ENCODE data around the gene VN1R4. TPM values are rescaled to one million over a fixed set of nuclear protein-coding genes. Genes with fewer than 3 reads are reported as not detected.
"Not testable (repeated sequence)": the region's sequence is repeated elsewhere in the genome, so short reads cannot be mapped to it uniquely, and the experiment has no call there.

Gene VN1R4
- total RNA-seq, 1 donor, result not detected

DNA sequence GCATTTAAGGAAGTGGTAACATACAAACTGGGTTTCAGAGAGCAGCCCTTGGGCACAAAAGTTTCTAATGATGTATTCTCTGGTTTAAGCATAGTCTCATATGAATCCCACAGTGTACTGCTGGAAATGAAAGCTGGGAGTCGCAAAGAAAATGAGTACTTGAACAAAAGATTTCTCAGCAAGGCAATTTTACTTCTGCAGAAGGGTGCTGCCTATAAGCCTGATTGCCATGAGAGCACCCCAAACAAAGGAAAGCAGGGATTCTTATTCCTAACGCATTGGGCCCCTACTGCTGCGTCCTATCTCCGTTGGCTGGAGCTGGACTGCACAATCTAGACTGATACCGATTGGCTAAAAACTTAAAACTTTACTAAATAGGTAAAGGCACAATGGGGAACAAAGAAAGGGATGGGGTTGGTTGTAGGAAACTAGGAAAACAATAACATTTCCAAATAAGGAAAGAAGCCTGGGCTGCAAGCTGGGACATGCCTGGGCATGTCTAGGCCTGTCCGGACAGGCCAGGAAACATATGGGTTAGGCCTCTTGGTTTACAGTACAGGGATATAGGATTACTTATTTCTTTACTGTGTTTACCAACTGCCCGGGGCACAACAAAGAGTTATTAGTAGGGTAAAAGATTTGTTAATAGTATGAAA, 27.4 kb upstream of the VN1R4 start:
- TF ChIP-seq, protein P1, sequence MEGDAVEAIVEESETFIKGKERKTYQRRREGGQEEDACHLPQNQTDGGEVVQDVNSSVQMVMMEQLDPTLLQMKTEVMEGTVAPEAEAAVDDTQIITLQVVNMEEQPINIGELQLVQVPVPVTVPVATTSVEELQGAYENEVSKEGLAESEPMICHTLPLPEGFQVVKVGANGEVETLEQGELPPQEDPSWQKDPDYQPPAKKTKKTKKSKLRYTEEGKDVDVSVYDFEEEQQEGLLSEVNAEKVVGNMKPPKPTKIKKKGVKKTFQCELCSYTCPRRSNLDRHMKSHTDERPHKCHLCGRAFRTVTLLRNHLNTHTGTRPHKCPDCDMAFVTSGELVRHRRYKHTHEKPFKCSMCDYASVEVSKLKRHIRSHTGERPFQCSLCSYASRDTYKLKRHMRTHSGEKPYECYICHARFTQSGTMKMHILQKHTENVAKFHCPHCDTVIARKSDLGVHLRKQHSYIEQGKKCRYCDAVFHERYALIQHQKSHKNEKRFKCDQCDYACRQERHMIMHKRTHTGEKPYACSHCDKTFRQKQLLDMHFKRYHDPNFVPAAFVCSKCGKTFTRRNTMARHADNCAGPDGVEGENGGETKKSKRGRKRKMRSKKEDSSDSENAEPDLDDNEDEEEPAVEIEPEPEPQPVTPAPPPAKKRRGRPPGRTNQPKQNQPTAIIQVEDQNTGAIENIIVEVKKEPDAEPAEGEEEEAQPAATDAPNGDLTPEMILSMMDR (IDR thresholded peaks at IDR 0.05; ENCODE audit: extremely low read depth, low read depth, low read length), result no peak
- Histone ChIP-seq H3K4me2 (ENCODE audit: insufficient read depth, low read length) (no peak overlapping the region), H3K9me3 (ENCODE audit: low read depth, low read length) (no peaks in the 10 kb centered on the region), H3K4me1 (ENCODE audit: insufficient read depth, low read length) (no peaks in the 10 kb centered on the region), H2AFZ (ENCODE audit: low read length) (no peak overlapping the region), H3K27ac (ENCODE audit: low read depth, low read length) (no peak overlapping the region), H3K36me3 (ENCODE audit: insufficient read depth, low read length) (no peaks in the 10 kb centered on the region), H3K27me3 (ENCODE audit: insufficient read depth, low read length) (no peaks in the 10 kb centered on the region), H3K4me3 (ENCODE audit: insufficient read depth, low read length) (no peak overlapping the region), H3K79me2 (ENCODE audit: insufficient read depth, low read length) (no peaks in the 10 kb centered on the region), H4K20me1 (ENCODE audit: insufficient read depth, low read length) (no peaks in the 10 kb centered on the region)
- DNase-seq (ENCODE audit: insufficient read length, low spot score, missing footprints), result no peak

DNA sequence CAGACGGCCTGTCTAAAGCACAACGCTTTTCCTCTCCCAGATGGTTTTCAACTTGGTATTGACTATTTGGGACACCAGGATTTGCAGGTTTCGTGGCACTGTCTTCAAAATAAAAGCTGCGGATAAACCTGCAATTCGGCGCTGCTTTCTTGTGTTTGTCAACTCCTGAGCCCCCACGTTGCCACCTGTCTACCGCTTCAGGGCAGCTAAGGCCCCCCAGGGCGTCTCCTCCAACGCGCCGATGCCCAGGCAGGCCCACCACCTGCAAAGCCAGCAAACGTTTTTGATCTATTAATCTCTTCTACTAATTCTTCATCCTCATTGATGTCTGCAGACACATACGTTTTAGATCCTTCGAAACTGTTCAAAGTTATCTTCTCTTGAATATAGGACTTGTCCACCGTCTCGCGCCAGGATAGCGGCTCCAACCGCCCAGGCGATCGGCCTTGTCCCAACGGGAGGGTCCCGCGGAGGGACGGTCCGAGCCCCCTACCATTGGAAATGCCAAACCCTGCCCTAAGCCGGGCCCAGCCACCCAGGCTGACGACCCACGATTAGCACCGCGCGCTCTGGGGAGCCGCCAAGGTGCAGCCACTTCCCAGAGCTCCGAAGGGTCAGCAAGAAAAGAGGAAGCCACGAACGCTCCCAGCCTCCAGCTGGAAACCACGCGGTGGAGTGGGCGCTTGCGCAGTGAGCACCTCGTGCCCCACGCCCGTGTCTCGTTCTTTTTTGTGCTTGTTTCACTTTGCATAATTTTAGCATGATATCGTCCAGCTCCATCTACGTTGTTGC, 23.4 kb upstream of the VN1R4 start:
- Histone ChIP-seq H3K27ac (ENCODE audit: low read depth, low read length) (no peak overlapping the region), H3K4me1 (ENCODE audit: insufficient read depth, low read length) (no peaks in the 10 kb centered on the region), H2AFZ (ENCODE audit: low read length) (no peak overlapping the region), H3K4me2 (ENCODE audit: insufficient read depth, low read length) (no peak overlapping the region), H3K79me2 (ENCODE audit: insufficient read depth, low read length) (no peaks in the 10 kb centered on the region), H3K36me3 (ENCODE audit: insufficient read depth, low read length) (no peaks in the 10 kb centered on the region), H3K4me3 (ENCODE audit: insufficient read depth, low read length) (no peak overlapping the region), H3K27me3 (ENCODE audit: insufficient read depth, low read length) (no peaks in the 10 kb centered on the region), H4K20me1 (ENCODE audit: insufficient read depth, low read length) (no peaks in the 10 kb centered on the region), H3K9me3 (ENCODE audit: low read depth, low read length) (no peaks in the 10 kb centered on the region)
- TF ChIP-seq, protein P1 (IDR thresholded peaks at IDR 0.05; ENCODE audit: extremely low read depth, low read depth, low read length), result no peak
- no peak for DNase-seq (ENCODE audit: insufficient read length, low spot score, missing footprints)

DNA sequence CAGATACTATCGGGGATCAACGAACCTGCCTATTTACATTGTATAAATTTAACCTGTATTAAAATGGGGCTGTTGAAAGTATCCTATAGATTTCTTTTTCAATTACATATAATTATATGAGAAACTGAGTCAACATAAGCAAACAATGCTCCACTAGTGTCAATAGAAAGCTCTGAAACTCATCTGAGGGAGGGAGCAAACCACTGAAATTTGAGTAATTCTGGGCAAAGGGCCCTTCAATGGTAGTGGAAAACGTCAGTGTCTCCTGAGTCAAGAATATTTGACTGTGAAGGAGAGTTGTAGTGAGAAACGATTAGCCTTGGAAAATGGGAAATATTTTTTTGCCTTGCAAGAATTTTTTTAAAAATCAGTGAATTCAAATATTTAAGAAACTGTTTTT, 17.6 kb upstream of the VN1R4 start:
- H3K4me1 ChIP-seq (ENCODE audit: insufficient read depth, low read length), result no peaks in the 10 kb centered on the region
- no peak overlapping the region for H3K27ac ChIP-seq (ENCODE audit: low read depth, low read length)
- no peak overlapping the region for H2AFZ ChIP-seq (ENCODE audit: low read length)
- H3K4me2 ChIP-seq (ENCODE audit: insufficient read depth, low read length), result no peak overlapping the region
- no peak overlapping the region for H3K4me3 ChIP-seq (ENCODE audit: insufficient read depth, low read length)
- no peaks in the 10 kb centered on the region for H3K79me2 ChIP-seq (ENCODE audit: insufficient read depth, low read length)
- H4K20me1 ChIP-seq (ENCODE audit: insufficient read depth, low read length), result no peaks in the 10 kb centered on the region
- no peaks in the 10 kb centered on the region for H3K27me3 ChIP-seq (ENCODE audit: insufficient read depth, low read length)
- no peaks in the 10 kb centered on the region for H3K9me3 ChIP-seq (ENCODE audit: low read depth, low read length)
- H3K36me3 ChIP-seq (ENCODE audit: insufficient read depth, low read length), result no peaks in the 10 kb centered on the region
- TF ChIP-seq, protein P1 (IDR thresholded peaks at IDR 0.05; ENCODE audit: extremely low read depth, low read depth, low read length), result no peak
- no peak for DNase-seq (ENCODE audit: insufficient read length, low spot score, missing footprints)

DNA sequence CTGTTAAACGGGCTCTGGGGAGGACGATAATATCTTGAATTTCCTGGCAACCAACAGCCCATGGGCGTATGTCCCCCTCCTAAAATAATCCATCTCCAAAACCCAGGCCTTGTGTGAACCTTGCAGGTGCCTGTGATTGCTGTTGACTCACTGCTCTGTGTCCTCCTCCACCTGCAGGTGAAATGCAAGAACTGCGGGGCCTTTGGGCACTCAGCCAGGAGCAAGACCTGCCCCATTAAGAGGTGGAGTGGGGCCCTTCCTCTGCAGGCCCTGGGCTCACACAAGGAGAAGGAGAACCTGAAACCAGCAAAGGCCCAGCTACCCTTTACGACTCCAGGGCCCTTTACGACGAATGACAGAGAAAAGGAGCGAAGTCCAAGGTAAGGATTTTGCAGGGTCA, 14.4 kb upstream of the VN1R4 start:
- not testable (repeated sequence) for H3K4me3 ChIP-seq (ENCODE audit: insufficient read depth, low read length); H4K20me1 ChIP-seq (ENCODE audit: insufficient read depth, low read length); H3K9me3 ChIP-seq (ENCODE audit: low read depth, low read length); H3K4me1 ChIP-seq (ENCODE audit: insufficient read depth, low read length); H3K27ac ChIP-seq (ENCODE audit: low read depth, low read length); H3K27me3 ChIP-seq (ENCODE audit: insufficient read depth, low read length); H3K79me2 ChIP-seq (ENCODE audit: insufficient read depth, low read length); H2AFZ ChIP-seq (ENCODE audit: low read length); DNase-seq (ENCODE audit: insufficient read length, low spot score, missing footprints); H3K36me3 ChIP-seq (ENCODE audit: insufficient read depth, low read length); H3K4me2 ChIP-seq (ENCODE audit: insufficient read depth, low read length)

Measured in osteoblast (primary cell).